Placental pericyte (primary cell): ENCODE measurements around the gene PYY. TPM values are rescaled to one million over a fixed set of nuclear protein-coding genes. Genes with fewer than 3 reads are reported as not detected.

Source experiments
- total RNA-seq: library from RNA; depleted of rRNA; stranded (reverse); fragments of >200 nt; gene quantifications from 2 replicates; pipeline ENCODE4 v1.2.3, GENCODE V29; 2012

The PYY gene
- total RNA-seq = not detected in 2 replicates

GRCh38 chr17:43953746-43954145 lies at the start of gene PYY:
PYY (minus strand) TSS chr17:43953940; CDS start chr17:43953483, 457 bp downstream.

GRCh38 chr17:43942051-43942685 lies 11.6 kb downstream of the PYY start, which contains the start of gene PPY:
PPY (minus strand) TSS chr17:43942476; CDS start chr17:43941654, 822 bp downstream.

GRCh38 chr17:43907425-43907981 lies 46.2 kb downstream of the PYY start, which contains the start of gene MPP2:
MPP2 (minus strand) TSS chr17:43907536; CDS start chr17:43904460, 3,076 bp downstream.

Other genes starting within 250 kb of the PYY start
- gene SOST, start 195.1 kb downstream of the PYY start, total RNA-seq = not detected in 2 replicates
- 67.6 and 81.0 TPM in 2 replicates for gene DUSP3, start 175.0 kb downstream of the PYY start, total RNA-seq
- gene CFAP97D1, start 173.5 kb downstream of the PYY start, total RNA-seq = under 0.01 TPM in 1 of 2 replicates, not detected in the other
- gene MPP3, start 120.8 kb downstream of the PYY start, total RNA-seq = 8.8 and 14.3 TPM in 2 replicates
- gene CD300LG, start 106.8 kb downstream of the PYY start, total RNA-seq = not detected in 2 replicates
- gene MPP2, start 46.4 kb downstream of the PYY start, total RNA-seq = 0.43 and 1.3 TPM in 2 replicates
- not detected in 2 replicates for gene PPY, start 11.5 kb downstream of the PYY start, total RNA-seq
- 0.66 and 1.4 TPM in 2 replicates for gene NAGS, start 50.7 kb upstream of the PYY start, total RNA-seq
- 41.5 and 70.2 TPM in 2 replicates for gene TMEM101, start 61.0 kb upstream of the PYY start, total RNA-seq
- 40.5 and 82.8 TPM in 2 replicates for gene LSM12, start 112.7 kb upstream of the PYY start, total RNA-seq
- 32.8 and 33.7 TPM in 2 replicates for gene G6PC3, start 116.8 kb upstream of the PYY start, total RNA-seq
- 58.9 and 66.4 TPM in 2 replicates for gene HDAC5, start 169.7 kb upstream of the PYY start, total RNA-seq
- 0.66 and 12.2 TPM in 2 replicates for gene HROB, start 188.0 kb upstream of the PYY start, total RNA-seq
- 0.88 TPM in 1 of 2 replicates, not detected in the other for gene ASB16, start 216.8 kb upstream of the PYY start, total RNA-seq
- 27.5 and 31.3 TPM in 2 replicates for gene TMUB2, start 233.0 kb upstream of the PYY start, total RNA-seq
- 43.5 and 65.1 TPM in 2 replicates for gene ATXN7L3, start 245.9 kb upstream of the PYY start, total RNA-seq